HCT116 (cell line): ENCODE measurements around the gene DYNC1LI1. TPM values are rescaled to one million over a fixed set of nuclear protein-coding genes. Genes with fewer than 3 reads are reported as not detected.

Experiments
- ATAC-seq: fragments of 200-7000 bp; cut with Tn5 transposase; 2 replicates; pipeline ENCODE4 v1.9.1; 2020; ENCODE audit warnings: mild to moderate bottlenecking, moderate library complexity
- BruUV-seq: library from RNA; stranded (reverse); fragments of 400-500 nt; replicated peaks from 2 replicates; lab custom pipeline; 2021; lab: Mats Ljungman, UMichigan
- CTCF ChIA-PET: fragments of 300-600 bp; sonication (Branson Sonifier 250); formaldehyde crosslinking; loops from one replicate; lab custom pipeline; 2021; ENCODE audit warnings: antibody characterized with exemption; lab: Charles Lee
- POLR2A ChIA-PET: fragments of 300-600, 350-600 bp; sonication (Branson Sonifier 250); formaldehyde crosslinking; loops from one replicate; lab custom pipeline; 2021; ENCODE audit warnings: antibody characterized with exemption; lab: Charles Lee
- RAD21 ChIA-PET, 2 experiments: fragments of 300-600 bp; sonication (Branson Sonifier 250); formaldehyde crosslinking; loops; one replicate each; lab custom pipeline; 2023; ENCODE audit warnings: low total read pairs in 2 of 2; ENCODE audit not compliant: uncharacterized antibody in 2 of 2, unreplicated experiment in 2 of 2, low non-redundant PET in 1 of 2; lab: Charles Lee
- DNase-seq: peaks from one replicate; pipeline ENCODE4 v3.0.0-alpha.2; 2010; ENCODE audit warnings: low read depth, low spot score
- H2AFZ ChIP-seq: fragments of 200-600 bp; shearing (Covaris generic), sonication (generic); 2 replicates; pipeline ENCODE4 v1.6.1; 2017; ENCODE audit warnings: low read depth, mixed run types, mixed read lengths, antibody characterized with exemption, low read length; ENCODE audit not compliant: poor library complexity, severe bottlenecking
- H3K27ac ChIP-seq: 2 replicates; pipeline ENCODE4 v1.5.1; 2012; ENCODE audit warnings: low read depth, low read length
- H3K27me3 ChIP-seq: fragments of 200-600 bp; sonication (generic); 2 replicates; pipeline ENCODE4 v1.6.1; 2016; ENCODE audit warnings: mixed run types, low read length, mixed read lengths; ENCODE audit not compliant: insufficient read depth
- H3K36me3 ChIP-seq, 2 experiments: fragments of 200-500 bp in 1 of 2; fragments of 200-600 bp in 1 of 2; sonication (Bioruptor generic) in 1 of 2; sonication (generic) in 1 of 2; 2 replicates each; pipeline versions ENCODE4 v1.5.1 to v1.6.1; 2014 to 2016; ENCODE audit warnings: low read length in 2 of 2, inconsistent platforms in 1 of 2, mixed read lengths in 1 of 2, mixed run types in 1 of 2; ENCODE audit not compliant: insufficient read depth in 2 of 2, control insufficient read depth in 1 of 2
- H3K4me1 ChIP-seq, 2 experiments: fragments of 200-600 bp in 1 of 2; sonication (generic) in 1 of 2; 2 replicates each; pipeline versions ENCODE4 v1.5.1 to v1.6.1; 2012 to 2017; ENCODE audit warnings: low read length in 2 of 2, inconsistent platforms in 1 of 2, mild to moderate bottlenecking in 1 of 2, mixed read lengths in 1 of 2, mixed run types in 1 of 2, moderate library complexity in 1 of 2; ENCODE audit not compliant: insufficient read depth in 2 of 2, control insufficient read depth in 1 of 2
- H3K4me2 ChIP-seq: fragments of 200-600 bp; sonication (generic); 2 replicates; pipeline ENCODE4 v1.6.1; 2017; ENCODE audit warnings: mixed run types, low read length, mixed read lengths
- H3K4me3 ChIP-seq, 2 experiments: fragments of 200-600 bp in 1 of 2; sonication (generic) in 1 of 2; replicated peaks in 1 of 2; 2 replicates each; pipeline ENCODE4 v1.5.1; 2011 to 2016; ENCODE audit warnings: low read length in 2 of 2, control low read depth in 1 of 2, low read depth in 1 of 2, mild to moderate bottlenecking in 1 of 2, mixed read lengths in 1 of 2, mixed run types in 1 of 2
- H3K79me2 ChIP-seq: fragments of 200-600 bp; sonication (generic); 2 replicates; pipeline ENCODE4 v1.6.1; 2017; ENCODE audit warnings: mild to moderate bottlenecking, mixed run types, low read length, moderate library complexity, mixed read lengths; ENCODE audit not compliant: insufficient read depth
- H3K9ac ChIP-seq: fragments of 200-600 bp; sonication (generic); 2 replicates; pipeline ENCODE4 v1.6.1; 2016; ENCODE audit warnings: low read length, mixed read lengths
- H3K9me2 ChIP-seq: fragments of 200-600 bp; sonication (generic), shearing (Covaris generic); 2 replicates; pipeline ENCODE4 v1.6.1; 2017; ENCODE audit warnings: mixed run types, mild to moderate bottlenecking, moderate library complexity; ENCODE audit not compliant: insufficient read depth
- H3K9me3 ChIP-seq, 2 experiments: fragments of 200-500 bp in 1 of 2; fragments of 200-600 bp in 1 of 2; sonication (Bioruptor generic) in 1 of 2; sonication (generic) in 1 of 2; 2 replicates each; pipeline ENCODE4 v1.6.1; 2014 to 2017; ENCODE audit warnings: low read length in 2 of 2, mixed read lengths in 2 of 2, inconsistent platforms in 1 of 2, low read depth in 1 of 2, mild to moderate bottlenecking in 1 of 2, mixed run types in 1 of 2, moderate library complexity in 1 of 2; ENCODE audit not compliant: control insufficient read depth in 1 of 2, insufficient read depth in 1 of 2
- H4K20me1 ChIP-seq: fragments of 200-600 bp; sonication (generic), shearing (Covaris generic); 2 replicates; pipeline ENCODE4 v1.6.1; 2017; ENCODE audit warnings: mixed run types, mild to moderate bottlenecking, moderate library complexity; ENCODE audit not compliant: insufficient read depth
- CBX3 ChIP-seq: IDR thresholded peaks from 2 replicates; pipeline ENCODE4 v1.6.1; 2012; ENCODE audit warnings: low read depth
- CTCF ChIP-seq, 3 experiments: fragments of 200-600 bp in 1 of 3; sonication (generic) in 1 of 3; IDR thresholded peaks in 2 of 3; conservative IDR thresholded peaks in 1 of 3; 2 replicates each; pipeline ENCODE4 v1.5.1; 2012 to 2017; ENCODE audit warnings: low read depth in 2 of 3, low read length in 2 of 3, antibody characterized with exemption in 1 of 3, borderline replicate concordance in 1 of 3, control low read depth in 1 of 3, mild to moderate bottlenecking in 1 of 3, mixed read lengths in 1 of 3, mixed run types in 1 of 3, moderate library complexity in 1 of 3; ENCODE audit not compliant: insufficient read depth in 1 of 3
- ELF1 ChIP-seq: IDR thresholded peaks from 2 replicates; pipeline ENCODE4 v1.6.1; 2012; ENCODE audit warnings: low read depth, borderline replicate concordance
- EZH2 ChIP-seq: fragments of 200-600 bp; sonication (generic); IDR thresholded peaks from 2 replicates; pipeline ENCODE4 v1.6.1; 2017; ENCODE audit warnings: antibody characterized with exemption, mixed run types
- EZH2phosphoT487 ChIP-seq: fragments of 200-600 bp; IDR thresholded peaks from 2 replicates; pipeline ENCODE4 v1.6.1; 2018; ENCODE audit warnings: antibody characterized with exemption, borderline replicate concordance
- FOSL1 ChIP-seq: IDR thresholded peaks from 2 replicates; pipeline ENCODE4 v1.6.1; 2012; ENCODE audit warnings: low read depth
- POLR2AphosphoS5 ChIP-seq: IDR thresholded peaks from 2 replicates; pipeline ENCODE4 v1.6.1; 2011; ENCODE audit warnings: mild to moderate bottlenecking, low read depth, low read length, moderate library complexity
- REST ChIP-seq: IDR thresholded peaks from 2 replicates; pipeline ENCODE4 v1.6.1; 2012; ENCODE audit warnings: low read depth
- SP1 ChIP-seq: IDR thresholded peaks from 2 replicates; pipeline ENCODE4 v1.6.1; 2012; ENCODE audit warnings: low read depth
- YY1 ChIP-seq: IDR thresholded peaks from 2 replicates; pipeline ENCODE4 v1.6.1; 2011; ENCODE audit warnings: low read length, low read depth, moderate library complexity, mild to moderate bottlenecking; ENCODE audit not compliant: insufficient replicate concordance; ENCODE audit errors: extremely low read depth
- intact Hi-C: fragments of 100-400 bp; cut with micrococcal nuclease; formaldehyde crosslinking; loops from 2 replicates; pipeline ENCODE4 v1.10.0; 2022
- total RNA-seq: library from RNA; stranded (reverse); gene quantifications from one replicate; pipeline ENCODE4 v1.2.1, GENCODE V29; 2021; ENCODE audit not compliant: unreplicated experiment
- TF ChIP-seq, protein P1 (sequence below): IDR thresholded peaks from 2 replicates; pipeline ENCODE4 v1.6.1; 2012

The DYNC1LI1 gene
- total RNA-seq, 1 experiment from 2014 or later, result 39.4 TPM

DNA sequence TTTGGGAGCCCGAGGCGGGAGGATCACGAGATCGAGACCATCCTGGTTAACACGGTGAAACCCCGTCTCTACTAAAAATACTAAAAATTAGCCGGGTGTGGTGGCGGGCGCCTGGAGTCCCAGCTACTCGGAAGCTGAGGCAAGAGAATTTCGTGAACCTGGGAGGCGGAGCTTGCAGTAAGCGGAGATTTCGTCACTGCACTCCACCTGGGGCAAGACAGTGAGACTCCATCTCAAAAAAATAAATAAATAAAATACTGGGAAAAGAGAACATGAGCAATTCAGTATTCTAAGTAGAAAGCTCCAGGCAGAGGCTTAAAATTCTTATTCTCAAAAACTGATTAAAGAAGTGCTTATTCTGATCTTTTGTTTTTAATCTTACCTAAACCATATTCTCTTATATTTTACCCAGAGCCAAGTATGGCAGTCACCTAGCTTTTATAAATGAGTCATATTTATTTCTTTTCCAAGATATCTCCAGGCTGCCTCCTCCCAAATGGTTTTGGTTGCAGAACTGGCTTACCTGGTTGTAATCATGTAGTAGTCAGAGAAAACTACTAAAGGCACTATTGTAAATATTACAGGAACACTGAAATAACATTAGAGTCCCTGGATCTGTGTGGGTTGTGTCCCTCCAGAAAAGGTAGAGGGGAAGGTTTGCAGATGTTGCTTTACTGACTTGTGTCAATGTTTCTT lies 45.8 kb upstream of the DYNC1LI1 start (continued):
- TF ChIP-seq CTCF (IDR thresholded peaks at IDR 0.05 in 2 of 3, conservative IDR thresholded peaks at IDR 0.05 in 1 of 3; ENCODE audit: borderline replicate concordance in 1 of 3, insufficient read depth in 1 of 3, low read depth in 2 of 3, low read length in 2 of 3) (no peak), REST (no peak), POLR2AphosphoS5 (no peak), CBX3 (no peak)
- TF ChIP-seq, all 23 proteins: peak for 0

- H3K9me3 ChIP-seq, result no peaks in the 10 kb centered on the region
- no peaks in the 10 kb centered on the region for H4K20me1 ChIP-seq
- TF ChIP-seq FOSL1 (no peak), SP1 (no peak), CBX3 (no peak), REST (no peak), ELF1 (no peak), YY1 (no peak), EZH2phosphoT487 (no peak), EZH2 (no peak)
- TF ChIP-seq, protein P1, sequence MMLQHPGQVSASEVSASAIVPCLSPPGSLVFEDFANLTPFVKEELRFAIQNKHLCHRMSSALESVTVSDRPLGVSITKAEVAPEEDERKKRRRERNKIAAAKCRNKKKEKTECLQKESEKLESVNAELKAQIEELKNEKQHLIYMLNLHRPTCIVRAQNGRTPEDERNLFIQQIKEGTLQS, result no peak
- TF ChIP-seq, all 23 proteins: peak for 0
- no peak overlapping the region for H2AFZ ChIP-seq
- H3K27me3 ChIP-seq, result no peaks in the 10 kb centered on the region
- no peak overlapping the region for H3K9ac ChIP-seq
- ChIA-PET RAD21 (no interaction called here), CTCF (no interaction called here), POLR2A (no interaction called here)
- H3K36me3 ChIP-seq, result no peaks in the 10 kb centered on the region
- BruUV-seq, result no TSS peak
- H3K79me2 ChIP-seq, result no peaks in the 10 kb centered on the region
- no peak for ATAC-seq
- H3K4me3 ChIP-seq, result no peak overlapping the region
- H3K9me2 ChIP-seq, result no peaks in the 10 kb centered on the region
- H3K27ac ChIP-seq, result no peak overlapping the region
- intact Hi-C loops, result no loop called here
- no peak for DNase-seq
- no peak overlapping the region for H3K4me2 ChIP-seq
- no peaks in the 10 kb centered on the region for H3K4me1 ChIP-seq
Measured at GRCh38 chr3:32614956-32615355, 44.3 kb upstream of the DYNC1LI1 start.
